Fibroblast of skin of left quadriceps (primary cell): ENCODE measurements around the gene SDK2.

ENCODE experiments used
- DNase-seq, 2 experiments: peaks; one replicate each; pipeline ENCODE4 v3.0.0-alpha.2; 2013; ENCODE audit warnings: low read depth in 2 of 2

Gene SDK2

DNA sequence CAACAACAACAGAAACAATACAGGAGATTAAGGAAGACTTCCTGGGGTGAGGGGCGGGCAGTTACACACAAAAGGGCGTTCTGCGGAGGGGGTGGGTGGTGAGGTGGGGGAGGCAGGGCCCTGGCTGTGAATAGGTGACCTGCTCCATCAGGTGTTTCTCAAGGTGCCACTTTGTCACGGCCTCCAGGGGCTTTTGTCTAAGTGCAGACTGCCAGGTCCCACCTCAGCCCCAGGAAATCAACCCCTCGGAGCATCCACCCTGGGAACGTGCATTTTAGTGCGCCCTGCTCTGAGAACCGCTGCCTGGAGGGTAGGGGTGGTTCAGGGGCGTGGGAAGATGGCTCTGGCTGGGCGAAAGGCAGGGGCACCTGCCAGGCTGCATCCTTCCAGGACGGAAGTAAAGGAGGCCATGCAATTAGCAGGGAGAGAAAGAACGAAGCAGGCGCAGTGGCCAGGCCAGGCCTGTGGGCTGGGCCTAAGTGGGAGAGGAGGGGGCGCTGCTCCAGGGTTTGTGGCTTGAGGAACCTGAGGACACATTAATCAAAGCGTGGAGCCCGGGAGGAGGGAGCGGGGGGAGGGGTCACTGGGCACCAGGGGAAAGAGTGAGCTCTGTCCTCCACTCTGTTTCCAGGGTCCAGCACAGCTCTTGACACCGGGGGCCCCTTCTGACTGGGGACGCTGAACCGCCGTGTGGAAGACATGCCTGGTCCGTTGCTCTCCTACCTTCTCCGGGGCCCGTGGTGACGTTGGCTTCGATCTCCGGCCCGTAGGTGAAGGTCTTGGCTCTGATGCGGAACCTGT, 283.1 kb downstream of the SDK2 start:
- DNase-seq, result no peak

DNA sequence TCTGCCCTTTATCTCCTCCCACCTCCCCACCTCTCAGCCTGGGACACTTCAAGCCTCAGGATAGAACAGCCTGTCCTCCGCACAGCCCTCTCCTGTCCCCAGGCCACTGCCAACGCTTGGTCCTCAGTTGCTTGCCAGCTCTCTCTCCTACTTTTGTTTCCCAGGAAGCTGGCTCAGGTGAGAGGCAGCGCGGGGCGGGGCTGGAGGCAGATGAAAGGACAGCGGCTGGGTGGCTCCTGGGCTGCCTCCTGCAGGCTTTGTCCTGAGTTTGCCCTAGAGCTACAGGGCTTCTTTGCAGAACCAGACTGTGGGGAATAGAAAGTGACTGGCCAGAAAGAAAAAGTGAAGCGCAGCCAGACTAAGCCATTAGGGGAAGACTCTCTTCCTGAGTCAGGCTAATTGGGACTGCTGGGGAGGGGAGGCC, 284.2 kb downstream of the SDK2 start:
- DNase-seq, result no peak

DNA sequence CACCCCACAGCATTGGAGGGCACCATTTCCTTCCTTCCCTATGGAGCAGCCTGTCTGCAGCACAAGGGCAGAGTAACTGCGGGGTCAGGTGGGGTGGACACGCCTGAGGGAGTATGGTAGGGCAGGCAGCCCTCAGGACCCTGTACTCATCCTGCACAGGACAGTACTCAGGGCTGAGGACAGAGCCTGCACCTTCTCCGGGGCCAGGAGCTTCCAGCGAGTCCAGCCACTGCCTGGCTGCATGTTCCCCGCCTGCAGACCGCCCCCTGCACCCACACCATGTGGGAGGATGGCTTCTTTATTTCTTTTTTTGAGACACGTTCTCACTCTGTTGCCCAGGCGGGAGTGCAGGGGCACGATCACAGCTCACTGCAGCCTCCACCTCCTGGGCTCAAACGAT, 284.9 kb downstream of the SDK2 start:
- DNase-seq, result no peak

DNA sequence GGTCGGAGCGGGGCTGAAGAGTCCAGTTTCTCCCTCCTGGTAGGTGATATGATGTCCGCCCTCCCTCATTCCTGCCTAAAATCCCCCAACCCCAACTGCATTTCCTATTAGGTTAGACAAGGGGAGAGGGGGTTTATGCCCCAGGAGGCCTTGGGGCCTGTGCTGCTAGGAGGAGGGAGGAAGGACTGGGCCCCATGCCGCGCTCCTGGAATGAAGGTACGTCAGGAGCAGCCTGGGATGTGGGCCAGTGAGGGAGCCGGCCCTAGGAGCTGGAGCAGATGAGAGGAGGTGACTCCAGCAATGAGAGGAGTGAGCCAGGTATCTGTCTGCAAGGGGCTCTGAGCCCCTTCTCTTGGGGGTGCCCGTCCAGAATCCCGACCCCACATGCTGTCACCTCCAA, 285.6 kb downstream of the SDK2 start:
- no peak for DNase-seq

DNA sequence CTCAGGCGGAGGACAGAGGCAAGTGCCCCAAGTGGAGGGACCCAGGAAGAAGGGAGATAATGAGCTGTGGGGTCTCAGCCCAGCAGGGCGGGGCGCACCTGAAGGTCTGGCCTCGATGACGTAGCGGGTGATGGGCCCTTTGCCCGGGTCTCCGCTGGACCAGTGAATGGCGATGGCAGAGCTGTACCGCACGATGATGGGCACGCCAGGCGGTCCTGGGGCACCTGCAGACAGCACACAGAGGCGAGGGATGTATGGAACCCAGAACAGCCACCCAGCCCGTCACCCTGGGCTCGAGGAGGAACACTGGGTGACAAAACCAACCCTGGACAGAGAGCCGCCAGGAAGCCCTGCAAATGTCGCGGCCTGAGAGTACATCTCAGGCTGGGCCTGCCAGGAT, 286.3 kb downstream of the SDK2 start:
- no peak for DNase-seq

DNA sequence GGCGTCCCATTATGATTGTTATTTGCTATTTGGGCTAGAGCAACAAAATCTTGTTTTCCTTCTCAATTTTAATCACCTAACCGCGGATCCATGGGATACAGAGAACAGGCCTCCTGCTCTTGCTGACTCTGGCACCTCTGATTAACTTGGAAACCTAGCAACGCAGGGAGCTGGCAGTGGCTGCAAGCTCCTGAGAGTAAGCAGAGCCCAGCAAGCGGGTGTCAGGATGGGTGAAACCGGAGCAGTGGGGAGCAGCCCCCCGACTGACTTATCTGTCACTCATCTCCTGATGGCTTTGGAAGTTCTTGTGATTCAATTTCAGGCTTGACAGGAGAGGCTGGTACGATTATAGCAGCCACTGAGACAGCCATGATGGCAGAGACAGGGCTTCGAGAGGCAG, 286.9 kb downstream of the SDK2 start:
- no peak for DNase-seq

DNA sequence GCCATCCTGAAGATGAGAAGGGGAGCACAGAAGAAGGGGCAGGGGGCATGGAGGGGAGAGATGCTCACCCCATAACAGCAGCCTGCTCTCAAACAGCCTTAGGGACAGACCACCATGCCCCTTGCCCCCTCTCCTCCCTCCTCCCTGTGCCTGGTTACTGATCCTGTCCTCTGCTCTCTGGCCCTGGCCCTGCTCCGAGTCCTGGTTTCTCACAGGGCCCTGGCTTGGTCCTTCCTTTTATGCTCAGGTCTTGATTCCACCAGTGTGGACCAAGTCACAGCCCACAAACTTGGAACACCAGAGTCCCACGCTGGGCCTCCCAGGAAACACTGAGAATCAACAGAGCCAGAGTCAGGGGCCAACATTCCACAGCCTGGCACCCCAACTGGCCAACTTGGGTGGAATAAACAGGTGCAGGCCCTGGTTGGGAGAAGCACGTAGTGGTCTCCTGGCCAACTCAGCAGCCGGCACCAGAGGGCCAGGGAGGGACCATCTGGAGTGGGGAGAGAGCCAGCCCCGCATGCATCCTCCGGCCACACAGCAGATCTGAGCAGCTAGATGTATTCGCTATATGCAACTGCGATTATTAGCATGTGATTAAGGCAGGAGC, 287.6 kb downstream of the SDK2 start:
- no peak for DNase-seq

DNA sequence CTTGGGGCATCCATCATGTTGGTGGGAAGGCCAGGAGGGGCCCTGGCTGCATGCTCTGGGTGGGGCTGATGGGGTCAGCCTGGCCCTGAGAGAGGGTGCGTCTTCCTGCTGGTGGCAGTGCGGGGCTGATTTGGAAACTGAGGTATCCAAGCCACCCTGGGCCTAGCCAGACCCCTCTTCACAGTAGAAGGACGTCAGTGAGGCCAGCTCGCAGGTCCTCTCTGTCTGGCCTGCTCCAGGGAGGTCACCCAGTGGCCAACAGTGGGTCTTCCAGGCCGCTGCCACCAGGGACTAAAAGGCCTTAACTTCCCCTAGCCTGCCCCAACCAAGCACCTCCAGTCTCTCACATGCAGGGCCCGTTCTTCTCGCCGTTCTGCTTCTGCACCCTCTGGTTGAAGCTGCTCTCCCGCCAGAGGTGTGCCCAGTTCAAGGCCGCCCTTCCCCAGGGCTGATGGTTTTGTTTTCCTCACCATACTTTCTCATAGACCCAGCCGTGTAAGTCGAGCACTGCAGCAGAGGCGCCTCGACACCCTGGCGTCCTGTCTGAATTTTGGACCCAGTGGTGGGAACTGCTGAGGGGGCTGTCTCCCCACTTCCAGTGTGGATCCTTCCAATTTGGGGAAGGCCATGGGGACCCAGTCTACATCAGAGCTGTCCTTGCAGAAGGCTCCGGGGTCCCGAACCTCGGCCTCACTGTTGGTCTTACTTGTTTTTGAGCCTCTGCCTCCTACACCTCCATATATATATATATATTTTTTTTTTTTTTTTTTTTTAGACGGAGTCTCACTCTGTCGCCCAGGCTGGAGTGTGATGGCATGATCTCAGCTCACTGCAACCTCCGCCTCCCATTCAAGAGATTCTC, 289.6 kb downstream of the SDK2 start:
- no peak for DNase-seq

DNA sequence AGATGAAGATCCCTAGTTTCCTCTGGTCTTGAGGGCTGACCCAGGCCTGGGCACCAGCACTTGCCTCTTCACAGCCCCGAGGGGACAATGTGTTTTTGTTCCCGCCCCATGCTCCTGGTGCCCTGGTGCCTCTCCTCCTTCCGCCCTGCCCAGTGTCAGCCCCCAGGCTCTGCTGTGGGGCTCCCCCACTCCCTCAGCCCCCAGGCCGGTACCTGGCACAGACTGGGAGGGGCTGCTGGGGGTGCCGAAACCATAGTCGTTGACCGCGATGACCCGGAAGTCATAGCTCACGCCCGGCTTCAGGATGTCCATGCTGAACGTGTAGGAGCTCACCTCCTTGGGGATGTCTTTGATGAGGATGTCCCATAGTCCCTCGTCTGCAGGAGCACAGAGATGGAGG, 292.0 kb downstream of the SDK2 start:
- no peak for DNase-seq

DNA sequence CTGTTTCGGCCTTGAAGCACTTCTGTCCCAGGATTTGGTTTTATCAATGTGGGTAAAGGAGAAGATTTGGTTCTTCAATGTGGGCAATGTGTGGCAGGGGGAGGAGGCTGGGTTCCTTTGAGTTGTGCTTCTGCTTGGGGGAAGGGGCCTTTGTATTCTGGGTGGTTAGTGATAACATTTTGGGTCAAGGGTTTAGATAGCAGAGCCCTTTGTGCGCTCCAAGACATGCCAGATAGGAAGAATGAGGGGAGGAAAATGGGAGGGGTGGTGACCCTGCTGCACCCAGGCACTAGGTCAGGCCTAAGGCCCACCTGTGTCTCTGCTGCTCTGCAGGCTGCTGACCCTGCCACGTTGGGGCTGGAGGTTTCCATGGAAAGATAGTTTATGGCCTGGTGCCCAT, 292.5 kb downstream of the SDK2 start:
- no peak for DNase-seq

DNA sequence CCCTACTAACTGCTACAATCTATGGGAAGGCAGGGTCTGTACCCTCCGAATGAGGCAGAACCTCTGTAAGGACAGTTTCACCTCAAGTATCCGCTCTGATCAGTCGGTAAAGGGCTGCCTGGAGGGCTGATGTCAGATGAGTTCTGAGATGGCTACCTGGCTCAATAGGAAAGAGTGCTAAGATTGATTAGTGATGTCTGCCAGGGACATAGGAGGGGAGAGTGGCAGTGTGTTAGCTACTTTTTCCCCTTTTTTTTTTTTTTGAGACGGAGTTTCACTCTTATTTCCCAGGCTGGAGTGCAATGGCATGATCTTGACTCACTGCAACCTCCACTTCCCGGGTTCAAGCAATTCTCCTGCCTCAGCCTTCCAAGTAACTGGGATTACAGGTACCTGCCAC, 293.4 kb downstream of the SDK2 start:
- DNase-seq, result no peak

DNA sequence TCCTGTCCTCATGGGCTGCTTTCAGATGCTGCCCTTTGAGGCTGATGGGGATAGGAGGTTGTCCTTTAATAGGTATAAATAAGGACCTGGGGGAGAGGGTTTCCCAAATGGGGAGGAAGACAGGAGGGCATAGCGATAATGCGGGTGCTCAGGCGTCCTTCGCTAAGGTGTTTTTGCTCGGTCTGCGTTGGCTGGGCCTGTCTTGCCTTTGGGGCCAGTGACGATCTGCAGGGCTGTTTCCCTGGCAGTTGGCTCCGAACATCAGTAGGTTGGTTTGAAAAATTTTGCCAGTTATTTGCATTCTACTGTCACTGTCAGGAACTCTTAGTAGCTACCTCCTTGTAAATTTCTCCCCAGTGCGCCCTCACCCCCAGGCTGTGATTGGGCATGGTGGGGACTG, 294.6 kb downstream of the SDK2 start:
- no peak for DNase-seq

DNA sequence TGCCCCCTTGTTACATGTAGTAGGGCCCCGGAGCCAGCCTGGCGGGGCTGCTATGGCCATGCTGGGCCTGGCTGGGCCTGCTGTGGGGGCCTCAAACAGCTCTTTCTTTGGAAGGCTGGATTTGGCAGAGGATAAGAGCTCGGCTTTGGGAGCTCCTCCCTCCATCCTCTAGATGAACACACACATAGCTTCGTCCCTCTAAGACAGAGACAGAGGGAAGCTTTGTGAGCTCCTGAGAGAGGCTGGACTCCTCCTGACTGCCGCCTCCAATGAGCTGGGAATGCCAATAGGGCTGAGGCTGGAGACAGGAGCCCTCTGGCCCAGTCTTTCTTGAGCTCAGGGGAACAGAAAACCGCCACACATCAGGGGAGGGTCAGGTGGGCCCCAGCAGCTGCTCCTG, 295.1 kb downstream of the SDK2 start:
- DNase-seq, result no peak

DNA sequence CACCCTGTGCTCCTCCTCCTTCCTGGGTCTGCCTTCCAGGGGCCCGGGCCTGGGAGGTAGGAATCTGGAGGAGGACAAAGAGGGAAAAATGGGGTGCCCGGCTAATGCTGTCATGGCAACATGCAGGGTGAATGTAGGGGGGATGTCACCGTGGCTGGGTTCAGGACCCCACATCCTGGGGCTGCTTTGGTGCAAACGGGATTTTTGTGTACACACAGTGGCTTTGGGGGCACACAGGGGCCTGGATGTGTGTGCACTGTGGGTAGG, 295.5 kb downstream of the SDK2 start:
- no peak for DNase-seq

DNA sequence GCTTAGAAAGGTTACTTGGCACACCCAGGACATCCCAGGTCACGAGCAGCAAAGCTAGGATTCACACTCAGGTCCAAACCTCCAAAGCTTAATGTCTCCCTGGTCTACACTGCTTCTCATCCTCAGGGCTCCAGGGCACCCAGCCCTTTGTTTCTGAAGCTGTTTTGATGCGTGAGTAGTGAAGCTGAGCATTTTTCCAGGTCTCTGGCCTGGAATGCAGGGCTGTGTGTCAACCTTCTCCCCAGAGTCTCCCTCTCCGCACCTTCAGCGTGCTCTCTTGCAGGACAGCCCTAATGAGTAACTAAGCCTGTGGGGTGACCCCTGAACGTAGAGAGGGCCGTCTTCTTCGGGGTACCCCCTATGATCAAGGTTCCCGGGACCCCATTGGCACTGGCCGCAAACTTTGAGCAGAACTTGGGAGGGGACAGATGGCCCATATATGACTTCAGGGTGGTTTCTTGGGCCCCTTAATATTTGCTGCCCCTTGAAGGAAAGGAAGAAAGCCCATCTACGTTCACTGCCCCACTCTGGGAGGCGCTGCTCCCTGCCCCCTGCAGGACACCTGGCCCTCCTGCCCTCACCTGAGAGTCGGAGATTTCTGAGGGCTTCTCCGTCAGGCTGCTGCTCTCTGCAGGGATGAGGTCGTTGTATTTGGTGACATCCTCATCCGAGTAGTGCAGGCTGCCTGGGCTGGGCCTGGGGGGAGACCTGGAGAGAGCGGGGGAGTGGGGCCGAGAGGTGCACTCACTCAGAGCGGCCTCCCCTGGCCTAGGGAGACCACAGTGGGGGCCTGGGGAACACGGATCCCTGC, 296.0 kb downstream of the SDK2 start:
- DNase-seq, result no peak

DNA sequence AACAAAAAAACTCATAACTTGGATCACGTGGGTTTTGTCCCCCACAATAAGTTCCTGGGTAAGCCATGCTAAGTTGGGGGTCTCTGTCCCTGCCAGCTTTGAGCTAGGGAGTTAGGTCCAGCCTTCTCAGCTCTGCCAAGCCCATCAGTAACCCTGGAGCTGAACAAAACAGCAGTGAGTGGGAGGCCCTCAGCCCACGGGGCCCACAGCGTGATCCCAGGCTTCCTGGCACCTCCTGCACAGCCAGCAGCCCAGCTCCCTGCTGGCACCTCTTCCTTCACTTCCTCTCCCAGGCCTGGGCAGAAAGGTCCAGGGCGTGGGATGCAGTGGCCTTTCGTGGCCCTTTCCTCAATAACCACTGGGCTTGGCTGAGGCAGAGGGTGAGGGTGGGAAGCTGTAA, 296.9 kb downstream of the SDK2 start:
- no peak for DNase-seq

DNA sequence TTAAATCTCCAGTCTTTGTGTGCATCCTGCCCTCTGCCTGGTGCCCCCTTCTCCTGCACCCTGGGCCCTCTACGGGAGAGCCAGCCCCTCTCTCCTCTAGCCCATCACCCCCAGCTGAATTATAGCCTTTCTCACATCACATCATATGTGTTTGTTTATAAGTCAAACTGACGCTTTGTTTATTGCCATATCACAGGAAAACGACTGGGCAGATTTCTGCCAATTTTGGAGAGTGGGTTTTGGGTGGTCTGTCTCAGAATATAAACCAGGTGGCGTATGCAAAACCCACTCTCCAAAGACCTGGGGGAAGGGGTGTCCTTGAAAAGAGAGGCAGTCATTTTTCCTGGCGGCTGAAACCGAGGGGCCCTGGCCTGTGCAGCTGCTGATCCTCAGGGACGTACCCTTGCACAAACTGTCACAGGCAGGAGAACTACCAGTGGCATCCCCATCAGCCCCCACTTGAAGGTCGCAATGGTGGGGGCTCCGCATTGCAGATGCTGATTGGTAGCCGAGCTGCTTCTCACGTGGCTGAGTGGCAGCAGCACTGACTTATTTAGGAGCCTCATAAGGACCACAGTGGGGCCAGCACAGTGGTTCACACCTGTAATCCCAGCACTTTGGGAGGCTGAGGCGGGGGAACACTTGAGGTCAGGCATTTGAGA, 297.6 kb downstream of the SDK2 start:
- DNase-seq, result no peak

DNA sequence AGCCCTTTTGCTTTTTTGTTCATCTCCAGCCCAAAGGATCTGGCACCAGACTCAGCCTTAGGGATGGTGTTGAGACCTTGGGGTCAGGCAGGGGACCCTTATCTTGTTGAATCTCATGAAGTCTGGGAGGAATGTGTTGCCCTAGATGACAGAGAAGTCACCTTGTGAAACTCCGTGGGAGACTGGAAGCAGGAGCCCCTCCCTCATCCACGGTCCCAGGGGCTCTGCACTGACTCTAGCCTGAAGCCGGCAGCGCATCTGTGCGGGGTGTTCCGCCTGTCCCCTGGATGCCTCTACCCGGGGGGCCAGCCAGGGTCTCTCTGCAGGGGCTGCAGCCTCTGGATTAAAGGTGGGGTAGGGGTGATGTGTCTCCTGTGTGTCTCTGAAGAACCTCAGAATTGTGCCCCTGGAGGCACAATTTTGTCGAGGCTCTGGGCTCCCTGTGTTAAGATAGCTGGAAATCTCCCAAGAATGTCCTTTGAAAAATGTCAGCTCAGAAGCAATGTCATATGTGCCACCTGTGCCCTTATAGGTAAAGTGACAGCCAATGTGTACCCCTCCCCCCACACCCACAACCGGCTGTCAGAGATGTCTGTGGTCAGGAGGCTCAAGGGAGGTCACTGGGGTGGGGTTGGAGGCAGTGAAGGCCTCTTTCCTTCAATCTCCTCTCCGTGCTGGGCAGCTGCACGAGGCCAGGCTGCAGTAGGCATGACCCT, 300.3 kb downstream of the SDK2 start:
- DNase-seq, result no peak

DNA sequence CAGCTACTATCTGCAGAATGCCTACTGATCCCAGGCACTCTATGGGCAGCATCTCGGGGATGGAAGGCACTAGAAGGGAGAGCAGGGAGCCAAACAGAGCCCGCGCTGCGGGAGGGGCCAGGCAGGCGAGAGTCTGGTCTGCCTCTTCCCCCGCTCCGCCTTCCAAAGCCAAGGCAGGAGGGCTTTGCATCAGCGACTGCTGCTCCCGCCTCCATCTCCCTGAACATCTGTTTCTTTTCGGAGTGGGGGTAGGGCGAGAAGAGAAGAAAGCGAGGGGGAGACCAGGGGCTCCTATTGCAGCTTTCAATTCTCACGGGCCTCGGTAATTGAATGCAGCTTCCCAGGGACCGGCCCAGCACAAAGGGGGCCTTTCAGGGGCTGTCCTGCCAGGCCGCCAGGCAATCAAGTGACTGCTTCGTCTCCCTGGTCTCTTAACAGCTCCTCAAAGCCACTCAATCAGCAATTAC, 301.0 kb downstream of the SDK2 start:
- peak; percentile 90 to 93 for DNase-seq

DNA sequence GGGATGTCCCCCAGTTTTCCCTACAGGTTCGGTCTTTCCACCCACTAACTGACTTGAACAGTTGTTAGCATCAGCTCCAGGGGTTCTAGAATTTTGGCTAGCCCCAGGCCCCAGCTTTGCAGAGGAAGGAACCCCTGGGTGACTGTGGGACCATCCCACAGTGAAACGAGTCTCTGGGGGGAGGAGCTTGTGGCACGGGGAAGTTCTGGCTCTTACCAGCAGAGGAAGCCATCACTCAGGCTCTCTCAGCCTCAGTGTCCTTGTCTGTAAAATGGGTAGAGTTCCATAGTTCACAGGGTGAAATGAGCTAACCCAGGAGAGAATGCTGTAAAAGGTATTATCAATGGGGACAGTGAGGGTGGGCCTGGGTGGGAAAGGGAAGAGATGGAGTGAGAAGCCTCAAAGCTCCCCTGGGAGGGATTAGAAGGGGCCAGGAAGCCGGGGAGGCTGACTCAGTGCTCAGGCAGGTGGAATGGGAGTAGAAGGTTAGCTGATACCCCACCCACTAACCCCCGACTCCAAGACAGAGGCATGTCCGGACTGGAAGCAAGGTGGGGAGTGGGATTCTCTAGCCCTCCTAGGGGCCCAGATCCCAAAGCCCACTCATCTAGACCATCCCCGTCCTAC, 301.6 kb downstream of the SDK2 start:
- peak; percentile 79 to 84 for DNase-seq
